Cardiac muscle cell (in vitro differentiated cells and primary cell): ENCODE measurements around the gene PROM1. TPM values are rescaled to one million over a fixed set of nuclear protein-coding genes. Genes with fewer than 3 reads are reported as not detected.

Experiments
- DNase-seq, 2 donors: peaks; one replicate each; pipeline versions ENCODE4 v3.0.0 to v3.0.0-alpha.2; 2010 to 2017; ENCODE audit warnings: low read depth in 1 of 2, low spot score in 1 of 2
- H3K27ac ChIP-seq: fragments of 200-600 bp; sonication (generic); 2 replicates; pipeline ENCODE4 v1.5.1; 2016
- H3K27me3 ChIP-seq: fragments of 200-600 bp; sonication (generic); 2 replicates; pipeline ENCODE4 v1.6.0; 2016; ENCODE audit warnings: control low read depth
- H3K36me3 ChIP-seq: fragments of 200-600 bp; sonication (generic); 2 replicates; pipeline ENCODE4 v1.5.1; 2016; ENCODE audit warnings: control low read depth
- H3K4me1 ChIP-seq: fragments of 200-600 bp; sonication (generic); 2 replicates; pipeline ENCODE4 v1.8.1; 2017; ENCODE audit warnings: low read depth, mild to moderate bottlenecking, mixed run types
- H3K4me3 ChIP-seq: fragments of 200-600 bp; sonication (generic); 2 replicates; pipeline ENCODE4 v1.5.1; 2016; ENCODE audit warnings: mild to moderate bottlenecking
- H3K9me3 ChIP-seq: fragments of 200-600 bp; sonication (generic); 2 replicates; pipeline ENCODE4 v1.5.1; 2017; ENCODE audit warnings: low read depth, mild to moderate bottlenecking, control low read depth
- CTCF ChIP-seq: IDR thresholded peaks from 2 replicates; pipeline ENCODE4 v1.5.1; 2012; ENCODE audit warnings: low read depth, mild to moderate bottlenecking, low read length
- polyA plus RNA-seq: library from polyadenylated mRNA; unstranded; fragments of >200 nt; fragmentation: Nextera tagmentation; extraction: Ambion mirVana; gene quantifications from 2 replicates; pipeline ENCODE4 v1.2.1, GENCODE V29; 2016
- total RNA-seq: library from RNA; depleted of rRNA; stranded (reverse); fragments of >200 nt; gene quantifications from 2 replicates; pipeline ENCODE4 v1.2.3, GENCODE V29; 2016

PROM1 gene
- total and polyA plus RNA-seq, 2 experiments from 2014 or later: 2.0 to 4.9 TPM

GRCh38 chr4:16001484-16001858 lies 82.4 kb downstream of the PROM1 start:
- Histone ChIP-seq H3K4me3 (no peak overlapping the region), H3K27ac (no peak overlapping the region), H3K4me1 (peaks cover 4% of the 10 kb centered on the region), H3K27me3 (no peaks in the 10 kb centered on the region), H3K9me3 (no peaks in the 10 kb centered on the region), H3K36me3 (no peaks in the 10 kb centered on the region)
- TF ChIP-seq CTCF: peak; percentile 85
- DNase-seq: peak; percentile 81 to 83

GRCh38 chr4:16000708-16001483 lies 82.9 kb downstream of the PROM1 start:
- no peak overlapping the region for H3K27ac ChIP-seq
- H3K36me3 ChIP-seq: no peaks in the 10 kb centered on the region
- no peak for DNase-seq
- H3K9me3 ChIP-seq: no peaks in the 10 kb centered on the region
- peaks cover 4% of the 10 kb centered on the region for H3K4me1 ChIP-seq
- H3K4me3 ChIP-seq: no peak overlapping the region
- TF ChIP-seq CTCF: no peak
- H3K27me3 ChIP-seq: no peaks in the 10 kb centered on the region

GRCh38 chr4:15996773-15997172 lies 87.0 kb downstream of the PROM1 start:
- Histone ChIP-seq H3K4me1 (peaks cover 3% of the 10 kb centered on the region), H3K36me3 (no peaks in the 10 kb centered on the region), H3K9me3 (no peaks in the 10 kb centered on the region), H3K27me3 (no peaks in the 10 kb centered on the region), H3K27ac (no peak overlapping the region), H3K4me3 (no peak overlapping the region)
- no peak for DNase-seq
- TF ChIP-seq CTCF: no peak

GRCh38 chr4:15995826-15996225 lies 88.0 kb downstream of the PROM1 start:
- Histone ChIP-seq H3K27me3 (no peaks in the 10 kb centered on the region), H3K36me3 (no peaks in the 10 kb centered on the region), H3K27ac (no peak overlapping the region), H3K4me3 (no peak overlapping the region), H3K4me1 (no peaks in the 10 kb centered on the region), H3K9me3 (no peaks in the 10 kb centered on the region)
- no peak for DNase-seq
- TF ChIP-seq CTCF: no peak

- TF ChIP-seq CTCF: no peak
- Histone ChIP-seq H3K4me1 (peaks cover 4% of the 10 kb centered on the region), H3K36me3 (no peaks in the 10 kb centered on the region)
Measured at GRCh38 chr4:15992167-15992485, 91.7 kb downstream of the PROM1 start.

More at GRCh38 chr4:15992167-15992485, 91.7 kb downstream of the PROM1 start:
- Histone ChIP-seq H3K27me3 (no peaks in the 10 kb centered on the region), H3K4me3 (no peak overlapping the region), H3K27ac (no peak overlapping the region), H3K9me3 (no peaks in the 10 kb centered on the region)
- no peak for DNase-seq
